ENCODE results near the gene ACOX3. TPM values are rescaled to one million over a fixed set of nuclear protein-coding genes. Genes with fewer than 3 reads are reported as not detected.

The ACOX3 gene
- polyA plus RNA-seq, 2 of the 4 experiments (the other 2 are of a cell fraction): 4.9 to 8.2 TPM

DNA sequence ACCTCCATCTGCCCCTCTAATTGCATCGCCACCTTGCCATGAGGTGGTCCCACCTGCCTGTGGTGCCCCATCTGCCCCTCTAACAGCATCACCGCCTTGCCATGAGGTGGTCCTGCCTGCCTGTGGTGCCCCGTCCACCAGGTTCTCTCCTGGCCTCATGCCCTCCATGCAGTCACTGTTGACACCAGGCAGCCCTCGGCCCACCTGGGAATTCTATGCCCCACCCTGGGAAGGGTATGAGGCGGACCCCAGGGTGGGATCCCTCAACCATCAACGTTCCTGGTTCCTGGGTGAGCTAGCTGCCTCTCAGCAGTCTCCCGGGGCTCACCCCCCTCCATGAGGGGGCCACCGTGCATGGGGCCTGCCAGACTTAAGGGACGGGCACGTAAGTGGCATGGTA is 38.9 kb downstream of the ACOX3 start:
- DNase-seq (ENCODE audit: low read depth in 1 of 2, low spot score in 1 of 2) (no peak), ATAC-seq (no peak), FAIRE-seq (no peak)
- TF ChIP-seq FOSB (CRISPR knock-in tag; IDR thresholded peaks at IDR 0.05): no peak
- TF ChIP-seq HOXA7 (CRISPR knock-in tag; IDR thresholded peaks at IDR 0.05): no peak
- TF ChIP-seq NR3C1 (IDR thresholded peaks at IDR 0.05): no peak
- TF ChIP-seq CBX8 (IDR thresholded peaks at IDR 0.05): no peak
- TF ChIP-seq RAD21 (conservative IDR thresholded peaks at IDR 0.05 in 1 of 2, IDR thresholded peaks at IDR 0.05 in 1 of 2): no peak
- no peak for TF ChIP-seq HEYL (CRISPR knock-in tag; IDR thresholded peaks at IDR 0.05)
- no peak for TF ChIP-seq NFE2L2 (conservative IDR thresholded peaks at IDR 0.05; ENCODE audit: low read length)
- no peak for TF ChIP-seq TP53 (CRISPR knock-in tag; IDR thresholded peaks at IDR 0.05)
- no peak for TF ChIP-seq RFX5 (IDR thresholded peaks at IDR 0.05)
- no peak for TF ChIP-seq MYC (IDR thresholded peaks at IDR 0.05; ENCODE audit: borderline replicate concordance, low read length)
- no peak for TF ChIP-seq EP300 (IDR thresholded peaks at IDR 0.05)
- TF ChIP-seq, protein P1, sequence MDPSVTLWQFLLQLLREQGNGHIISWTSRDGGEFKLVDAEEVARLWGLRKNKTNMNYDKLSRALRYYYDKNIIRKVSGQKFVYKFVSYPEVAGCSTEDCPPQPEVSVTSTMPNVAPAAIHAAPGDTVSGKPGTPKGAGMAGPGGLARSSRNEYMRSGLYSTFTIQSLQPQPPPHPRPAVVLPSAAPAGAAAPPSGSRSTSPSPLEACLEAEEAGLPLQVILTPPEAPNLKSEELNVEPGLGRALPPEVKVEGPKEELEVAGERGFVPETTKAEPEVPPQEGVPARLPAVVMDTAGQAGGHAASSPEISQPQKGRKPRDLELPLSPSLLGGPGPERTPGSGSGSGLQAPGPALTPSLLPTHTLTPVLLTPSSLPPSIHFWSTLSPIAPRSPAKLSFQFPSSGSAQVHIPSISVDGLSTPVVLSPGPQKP (IDR thresholded peaks at IDR 0.05; ENCODE audit: low read depth, low read length): no peak
- TF ChIP-seq ZSCAN20 (CRISPR knock-in tag; IDR thresholded peaks at IDR 0.05): no peak
- no peak for TF ChIP-seq JUN (IDR thresholded peaks at IDR 0.05)
- TF ChIP-seq, protein P2, sequence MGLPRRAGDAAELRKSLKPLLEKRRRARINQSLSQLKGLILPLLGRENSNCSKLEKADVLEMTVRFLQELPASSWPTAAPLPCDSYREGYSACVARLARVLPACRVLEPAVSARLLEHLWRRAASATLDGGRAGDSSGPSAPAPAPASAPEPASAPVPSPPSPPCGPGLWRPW (IDR thresholded peaks at IDR 0.05): no peak
- TF ChIP-seq CHD2 (IDR thresholded peaks at IDR 0.05; ENCODE audit: low read length, partially characterized antibody): no peak
- TF ChIP-seq CHD4 (IDR thresholded peaks at IDR 0.05; ENCODE audit: borderline replicate concordance): no peak
- no peak for TF ChIP-seq ZNF302 (CRISPR knock-in tag; IDR thresholded peaks at IDR 0.05)
- TF ChIP-seq HDAC2 (IDR thresholded peaks at IDR 0.05): no peak
- TF ChIP-seq, protein P3, sequence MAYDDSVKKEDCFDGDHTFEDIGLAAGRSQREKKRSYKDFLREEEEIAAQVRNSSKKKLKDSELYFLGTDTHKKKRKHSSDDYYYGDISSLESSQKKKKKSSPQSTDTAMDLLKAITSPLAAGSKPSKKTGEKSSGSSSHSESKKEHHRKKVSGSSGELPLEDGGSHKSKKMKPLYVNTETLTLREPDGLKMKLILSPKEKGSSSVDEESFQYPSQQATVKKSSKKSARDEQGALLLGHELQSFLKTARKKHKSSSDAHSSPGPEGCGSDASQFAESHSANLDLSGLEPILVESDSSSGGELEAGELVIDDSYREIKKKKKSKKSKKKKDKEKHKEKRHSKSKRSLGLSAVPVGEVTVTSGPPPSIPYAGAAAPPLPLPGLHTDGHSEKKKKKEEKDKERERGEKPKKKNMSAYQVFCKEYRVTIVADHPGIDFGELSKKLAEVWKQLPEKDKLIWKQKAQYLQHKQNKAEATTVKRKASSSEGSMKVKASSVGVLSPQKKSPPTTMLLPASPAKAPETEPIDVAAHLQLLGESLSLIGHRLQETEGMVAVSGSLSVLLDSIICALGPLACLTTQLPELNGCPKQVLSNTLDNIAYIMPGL (CRISPR knock-in tag; IDR thresholded peaks at IDR 0.05; ENCODE audit: borderline replicate concordance): no peak
- no peak overlapping the region for H3K4me3 ChIP-seq
- H3K9me3 ChIP-seq: no peaks in the 10 kb centered on the region
- POLR2A ChIA-PET: no interaction called here
- WGBS (ENCODE audit: missing lambda C conversion rate): 87% methylated on average over 7 of the region's 10 CpGs
- no peak overlapping the region for H3K4me2 ChIP-seq
- CTCF ChIA-PET: interaction anchor here (1.1 to 20.7 kb wide), 12 partner anchors 14 to 225 kb away, joined by 3 to 270 read pairs (median 10); partner anchors contain the start of gene HTRA3
- peaks cover 3% of the 10 kb centered on the region; the same call in 1 of the 3 replicates for H3K4me1 ChIP-seq
- no peak overlapping the region; a peak in 1 of 6 replicates for H3K27ac ChIP-seq

DNA sequence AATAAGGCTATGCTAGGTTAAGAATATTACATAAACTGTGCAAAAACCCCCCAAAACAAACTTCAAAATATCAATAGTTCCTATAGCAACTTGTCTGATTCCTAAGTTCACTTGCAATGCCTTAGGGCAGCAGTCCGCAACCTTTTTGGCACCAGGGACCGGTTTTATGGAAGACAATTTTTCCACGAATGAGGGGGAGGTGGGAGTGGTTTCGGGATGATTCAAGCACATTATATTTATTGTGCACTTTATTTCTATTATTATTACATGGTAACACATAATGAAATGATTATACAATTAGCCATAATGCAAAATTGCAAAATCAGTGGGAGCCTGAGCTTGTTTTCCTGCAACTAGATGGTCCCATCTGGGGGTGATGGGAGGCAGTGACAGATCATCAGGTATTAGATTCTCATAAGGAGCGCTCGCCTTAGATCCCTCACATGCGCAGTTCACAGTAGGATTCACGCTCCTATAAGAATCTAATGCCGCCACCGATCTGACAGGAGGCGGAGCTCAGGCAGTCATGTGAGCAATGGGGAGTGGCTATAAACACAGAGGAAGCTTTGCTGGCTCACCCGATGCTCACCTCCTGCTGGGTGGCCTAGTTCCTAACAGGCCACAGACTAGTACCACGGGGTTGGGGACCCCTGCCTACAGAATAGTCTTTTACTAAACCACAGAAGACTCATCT is 39.7 kb downstream of the ACOX3 start:
- DNase-seq (ENCODE audit: low read depth in 1 of 2, low spot score in 1 of 2) (no peak), ATAC-seq (no peak), FAIRE-seq (no peak)
- WGBS (ENCODE audit: missing lambda C conversion rate): 93% methylated on average over 9 of the region's 13 CpGs
- Histone ChIP-seq H3K4me3 (no peak overlapping the region), H3K27ac (no peak overlapping the region), H3K9me3 (no peaks in the 10 kb centered on the region), H3K4me2 (no peak overlapping the region), H3K4me1 (peaks cover 3% of the 10 kb centered on the region; the same call in 1 of the 3 replicates)
- ChIA-PET POLR2A (no interaction called here), CTCF (interaction anchor here (0.7 to 20.7 kb wide), 6 partner anchors 13 to 224 kb away, joined by 3 to 270 read pairs (median 15); no protein-coding TSS in a partner anchor)
- TF ChIP-seq, protein P2 (IDR thresholded peaks at IDR 0.05): no peak
- no peak for TF ChIP-seq EHF (CRISPR knock-in tag; IDR thresholded peaks at IDR 0.05)
- no peak for TF ChIP-seq FOXS1 (CRISPR knock-in tag; IDR thresholded peaks at IDR 0.05)
- TF ChIP-seq HOXB13 (CRISPR knock-in tag; IDR thresholded peaks at IDR 0.05; ENCODE audit: low read depth): no peak
- TF ChIP-seq CBX8 (IDR thresholded peaks at IDR 0.05): no peak
- no peak for TF ChIP-seq NFE2L2 (conservative IDR thresholded peaks at IDR 0.05; ENCODE audit: low read length)
- TF ChIP-seq CHD2 (IDR thresholded peaks at IDR 0.05; ENCODE audit: low read length, partially characterized antibody): no peak
- no peak for TF ChIP-seq BHLHE40 (IDR thresholded peaks at IDR 0.05; ENCODE audit: low read depth, low read length)
- no peak for TF ChIP-seq ZFP36 (IDR thresholded peaks at IDR 0.05; ENCODE audit: borderline replicate concordance, partially characterized antibody)
- TF ChIP-seq CHD4 (IDR thresholded peaks at IDR 0.05; ENCODE audit: borderline replicate concordance): no peak
- TF ChIP-seq TP53 (CRISPR knock-in tag; IDR thresholded peaks at IDR 0.05): no peak
- TF ChIP-seq, protein P4, sequence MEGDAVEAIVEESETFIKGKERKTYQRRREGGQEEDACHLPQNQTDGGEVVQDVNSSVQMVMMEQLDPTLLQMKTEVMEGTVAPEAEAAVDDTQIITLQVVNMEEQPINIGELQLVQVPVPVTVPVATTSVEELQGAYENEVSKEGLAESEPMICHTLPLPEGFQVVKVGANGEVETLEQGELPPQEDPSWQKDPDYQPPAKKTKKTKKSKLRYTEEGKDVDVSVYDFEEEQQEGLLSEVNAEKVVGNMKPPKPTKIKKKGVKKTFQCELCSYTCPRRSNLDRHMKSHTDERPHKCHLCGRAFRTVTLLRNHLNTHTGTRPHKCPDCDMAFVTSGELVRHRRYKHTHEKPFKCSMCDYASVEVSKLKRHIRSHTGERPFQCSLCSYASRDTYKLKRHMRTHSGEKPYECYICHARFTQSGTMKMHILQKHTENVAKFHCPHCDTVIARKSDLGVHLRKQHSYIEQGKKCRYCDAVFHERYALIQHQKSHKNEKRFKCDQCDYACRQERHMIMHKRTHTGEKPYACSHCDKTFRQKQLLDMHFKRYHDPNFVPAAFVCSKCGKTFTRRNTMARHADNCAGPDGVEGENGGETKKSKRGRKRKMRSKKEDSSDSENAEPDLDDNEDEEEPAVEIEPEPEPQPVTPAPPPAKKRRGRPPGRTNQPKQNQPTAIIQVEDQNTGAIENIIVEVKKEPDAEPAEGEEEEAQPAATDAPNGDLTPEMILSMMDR (IDR thresholded peaks at IDR 0.05): no peak
- TF ChIP-seq CEBPB (IDR thresholded peaks at IDR 0.05): no peak
- no peak for TF ChIP-seq HOXA7 (CRISPR knock-in tag; IDR thresholded peaks at IDR 0.05)
- TF ChIP-seq, protein P5, sequence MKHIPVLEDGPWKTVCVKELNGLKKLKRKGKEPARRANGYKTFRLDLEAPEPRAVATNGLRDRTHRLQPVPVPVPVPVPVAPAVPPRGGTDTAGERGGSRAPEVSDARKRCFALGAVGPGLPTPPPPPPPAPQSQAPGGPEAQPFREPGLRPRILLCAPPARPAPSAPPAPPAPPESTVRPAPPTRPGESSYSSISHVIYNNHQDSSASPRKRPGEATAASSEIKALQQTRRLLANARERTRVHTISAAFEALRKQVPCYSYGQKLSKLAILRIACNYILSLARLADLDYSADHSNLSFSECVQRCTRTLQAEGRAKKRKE (CRISPR knock-in tag; IDR thresholded peaks at IDR 0.05; ENCODE audit: low read depth): no peak
- TF ChIP-seq, protein P1 (IDR thresholded peaks at IDR 0.05; ENCODE audit: low read depth, low read length): no peak
- no peak for TF ChIP-seq HDAC2 (IDR thresholded peaks at IDR 0.05)
- no peak for TF ChIP-seq CBX2 (IDR thresholded peaks at IDR 0.05; ENCODE audit: borderline replicate concordance, low read depth)
